HEK293 (cell line): ENCODE results near the gene TMEM185B.

ENCODE experiments used
- BCL11B ChIP-seq: fragments of 450-650 bp; formaldehyde crosslinking; IDR thresholded peaks from 2 replicates; pipeline ENCODE4 v1.5.1; 2016; ENCODE audit warnings: low read depth, missing biosample characterization, missing genetic modification characterization
- ELK4 ChIP-seq: IDR thresholded peaks from 2 replicates; pipeline ENCODE4 v1.6.1; 2011; ENCODE audit warnings: mild to moderate bottlenecking, low read depth, low read length, borderline replicate concordance
- HOXD13 ChIP-seq: sonication (generic); formaldehyde crosslinking; IDR thresholded peaks from 2 replicates; pipeline ENCODE4 v1.8.0; 2022; ENCODE audit warnings: missing genetic modification reagents, borderline replicate concordance
- IKZF3 ChIP-seq: fragments of 450-650 bp; IDR thresholded peaks from 2 replicates; pipeline ENCODE4 v1.5.0; 2018; ENCODE audit warnings: missing biosample characterization, mild to moderate bottlenecking, missing genetic modification characterization, moderate library complexity
- MZF1 ChIP-seq: fragments of 450-650 bp; formaldehyde crosslinking; IDR thresholded peaks from 2 replicates; pipeline ENCODE4 v1.5.1; 2017; ENCODE audit warnings: missing biosample characterization, missing genetic modification characterization, borderline replicate concordance
- PRDM10 ChIP-seq: fragments of 450-650 bp; formaldehyde crosslinking; IDR thresholded peaks from 2 replicates; pipeline ENCODE4 v1.5.1; 2016; ENCODE audit warnings: missing biosample characterization, missing genetic modification characterization
- SALL2 ChIP-seq: fragments of 450-650 bp; formaldehyde crosslinking; IDR thresholded peaks from 2 replicates; pipeline ENCODE4 v1.5.0; 2017; ENCODE audit warnings: missing biosample characterization, mild to moderate bottlenecking, missing genetic modification characterization, borderline replicate concordance
- SCRT2 ChIP-seq: fragments of 450-650 bp; formaldehyde crosslinking; IDR thresholded peaks from 2 replicates; pipeline ENCODE4 v1.5.1; 2016; ENCODE audit warnings: missing biosample characterization, missing genetic modification characterization
- SP7 ChIP-seq: fragments of 450-650 bp; formaldehyde crosslinking; IDR thresholded peaks from 2 replicates; pipeline ENCODE4 v1.5.1; 2016; ENCODE audit warnings: missing biosample characterization, missing genetic modification characterization
- ZBTB11 ChIP-seq: fragments of 450-650 bp; formaldehyde crosslinking; conservative IDR thresholded peaks from 2 replicates; pipeline ENCODE4 v1.5.1; 2016; ENCODE audit warnings: low read depth, missing biosample characterization, missing genetic modification characterization
- ZBTB7A ChIP-seq: fragments of 450-650 bp; formaldehyde crosslinking; IDR thresholded peaks from 2 replicates; pipeline ENCODE4 v1.5.1; 2016; ENCODE audit warnings: low read depth, missing biosample characterization, missing genetic modification characterization
- ZBTB8A ChIP-seq: fragments of 450-650 bp; formaldehyde crosslinking; IDR thresholded peaks from 2 replicates; pipeline ENCODE4 v1.5.1; 2016; ENCODE audit warnings: missing biosample characterization, missing genetic modification characterization
- ZNF121 ChIP-seq: fragments of 450-650 bp; formaldehyde crosslinking; IDR thresholded peaks from 2 replicates; pipeline ENCODE4 v1.5.1; 2016; ENCODE audit warnings: missing biosample characterization, missing genetic modification characterization
- ZNF140 ChIP-seq: fragments of 450-650 bp; formaldehyde crosslinking; IDR thresholded peaks from 2 replicates; pipeline ENCODE4 v1.5.1; 2016; ENCODE audit warnings: missing biosample characterization, missing genetic modification characterization
- ZNF169 ChIP-seq: fragments of 450-650 bp; formaldehyde crosslinking; IDR thresholded peaks from 2 replicates; pipeline ENCODE4 v1.5.1; 2016; ENCODE audit warnings: missing biosample characterization, missing genetic modification characterization
- ZNF24 ChIP-seq: fragments of 450-650 bp; formaldehyde crosslinking; IDR thresholded peaks from 2 replicates; pipeline ENCODE4 v1.5.1; 2016; ENCODE audit warnings: missing biosample characterization, missing genetic modification characterization
- ZNF26 ChIP-seq: fragments of 450-650 bp; formaldehyde crosslinking; IDR thresholded peaks from 2 replicates; pipeline ENCODE4 v1.5.1; 2016; ENCODE audit warnings: missing biosample characterization, missing genetic modification characterization
- ZNF366 ChIP-seq: fragments of 450-650 bp; formaldehyde crosslinking; conservative IDR thresholded peaks from 2 replicates; pipeline ENCODE4 v1.5.1; 2016; ENCODE audit warnings: missing biosample characterization, missing genetic modification characterization
- ZNF37A ChIP-seq: fragments of 450-650 bp; IDR thresholded peaks from 2 replicates; pipeline ENCODE4 v1.5.1; 2018; ENCODE audit warnings: missing biosample characterization, missing genetic modification characterization
- ZNF404 ChIP-seq: fragments of 450-650 bp; formaldehyde crosslinking; IDR thresholded peaks from 2 replicates; pipeline ENCODE4 v1.5.1; 2017; ENCODE audit warnings: missing biosample characterization, missing genetic modification characterization
- ZNF501 ChIP-seq: fragments of 450-650 bp; formaldehyde crosslinking; IDR thresholded peaks from 2 replicates; pipeline ENCODE4 v1.5.1; 2016; ENCODE audit warnings: missing biosample characterization, missing genetic modification characterization
- ZNF521 ChIP-seq: fragments of 450-650 bp; formaldehyde crosslinking; IDR thresholded peaks from 2 replicates; pipeline ENCODE4 v1.5.1; 2017; ENCODE audit warnings: missing biosample characterization, mild to moderate bottlenecking, missing genetic modification characterization
- ZNF596 ChIP-seq: fragments of 450-650 bp; IDR thresholded peaks from 2 replicates; pipeline ENCODE4 v1.5.0; 2018; ENCODE audit warnings: missing biosample characterization, mild to moderate bottlenecking, missing genetic modification characterization, moderate library complexity
- ZNF610 ChIP-seq: fragments of 450-650 bp; formaldehyde crosslinking; IDR thresholded peaks from 2 replicates; pipeline ENCODE4 v1.5.1; 2016; ENCODE audit warnings: missing biosample characterization, missing genetic modification characterization, borderline replicate concordance
- ZNF624 ChIP-seq: fragments of 450-650 bp; formaldehyde crosslinking; IDR thresholded peaks from 2 replicates; pipeline ENCODE4 v1.5.1; 2017; ENCODE audit warnings: missing biosample characterization, missing genetic modification characterization
- ZNF658 ChIP-seq: fragments of 450-650 bp; formaldehyde crosslinking; IDR thresholded peaks from 2 replicates; pipeline ENCODE4; 2016; ENCODE audit warnings: missing biosample characterization, missing genetic modification characterization
- ZNF692 ChIP-seq: fragments of 450-650 bp; formaldehyde crosslinking; IDR thresholded peaks from 2 replicates; pipeline ENCODE4 v1.5.1; 2016; ENCODE audit warnings: missing biosample characterization, missing genetic modification characterization
- ZXDB ChIP-seq: fragments of 450-650 bp; formaldehyde crosslinking; IDR thresholded peaks from 2 replicates; pipeline ENCODE4 v1.5.1; 2016; ENCODE audit warnings: missing biosample characterization, missing genetic modification characterization

The TMEM185B gene

GRCh38 chr2:120223034-120223912, at the start of gene TMEM185B (continued):
- no peak; the same call in none of the 2 replicates for TF ChIP-seq ZNF692 (tag by site-specific recombination)
- TF ChIP-seq ZXDB = 0 out of 2 replicates have a peak, but pooled peaks have one; percentile 55
- no peak for TF ChIP-seq ZNF610 (tag by site-specific recombination)
- TF ChIP-seq ZNF366 (tag by site-specific recombination) = no peak
- peak; percentile 49; the same call in 1 of the 2 replicates for TF ChIP-seq SP7
- no peak for TF ChIP-seq ZNF24 (tag by site-specific recombination)
- no peak for TF ChIP-seq ZNF121
- no peak for TF ChIP-seq MZF1 (tag by site-specific recombination)
- peak; percentile 76 for TF ChIP-seq ZBTB11
- TF ChIP-seq HOXD13 = no peak
- no peak for TF ChIP-seq ZNF169 (tag by site-specific recombination)
- TF ChIP-seq ELK4 = peak; percentile 58; the same call in 1 of the 2 replicates
- no peak for TF ChIP-seq ZNF658
- TF ChIP-seq ZNF596 (tag by site-specific recombination) = no peak
- TF ChIP-seq ZNF37A (tag by site-specific recombination) = no peak
- no peak for TF ChIP-seq ZNF521 (tag by site-specific recombination)
- peak; percentile 30; the same call in 1 of the 2 replicates for TF ChIP-seq PRDM10 (tag by site-specific recombination)
- no peak for TF ChIP-seq ZNF624
- no peak for TF ChIP-seq BCL11B (tag by site-specific recombination)
- peak; percentile 81 for TF ChIP-seq ZBTB8A (tag by site-specific recombination)
- peak; percentile 80 for TF ChIP-seq ZNF501 (tag by site-specific recombination)
- TF ChIP-seq ZBTB7A = no peak
- TF ChIP-seq SALL2 (tag by site-specific recombination) = no peak
- TF ChIP-seq SCRT2 = no peak
- TF ChIP-seq IKZF3 (tag by site-specific recombination) = peak; percentile 47
- no peak for TF ChIP-seq ZNF140 (tag by site-specific recombination)
- TF ChIP-seq ZNF404 (tag by site-specific recombination) = no peak
- TF ChIP-seq ZNF26 (tag by site-specific recombination) = no peak
